Subcutaneous adipose tissue (tissue), 4 donors: ENCODE results near the gene PEX7. TPM values are rescaled to one million over a fixed set of nuclear protein-coding genes. Genes with fewer than 3 reads are reported as not detected.

Source experiments
- total RNA-seq, 4 donors: library from RNA; depleted of rRNA; stranded (reverse); fragments of >200 nt; gene quantifications; one replicate each; pipeline ENCODE4 v1.1.0, GENCODE V29; 2016
- TF ChIP-seq, protein P1 (sequence below): fragments of 450-650 bp; IDR thresholded peaks from one replicate; pipeline ENCODE4 v1.5.1; 2016; ENCODE audit warnings: low read depth, mild to moderate bottlenecking, control low read depth, antibody characterized with exemption, moderate library complexity

PEX7 gene
- total RNA-seq, 4 donors from 2014 or later = 5.1 to 9.2 (median 8.7) TPM

DNA sequence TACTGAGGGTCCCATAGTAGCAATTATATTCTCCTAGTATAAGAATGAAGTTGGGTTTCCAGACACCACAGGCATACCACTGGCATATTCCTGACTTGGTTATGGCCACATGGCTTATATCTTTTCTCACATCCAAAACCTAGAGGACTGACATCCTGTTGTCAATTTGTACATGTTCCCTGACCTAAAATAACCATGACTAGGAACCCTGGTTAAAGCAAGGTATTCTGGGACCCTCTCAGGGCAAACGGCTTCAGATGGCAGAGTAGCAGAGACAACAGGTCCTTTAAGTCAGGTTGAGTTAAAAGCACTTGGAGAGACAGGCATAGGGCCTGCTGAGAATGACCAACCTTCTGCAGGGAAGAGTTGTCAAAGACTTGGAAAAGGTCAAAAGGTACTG lies 42.7 kb upstream of the PEX7 start:
- TF ChIP-seq, protein P1, sequence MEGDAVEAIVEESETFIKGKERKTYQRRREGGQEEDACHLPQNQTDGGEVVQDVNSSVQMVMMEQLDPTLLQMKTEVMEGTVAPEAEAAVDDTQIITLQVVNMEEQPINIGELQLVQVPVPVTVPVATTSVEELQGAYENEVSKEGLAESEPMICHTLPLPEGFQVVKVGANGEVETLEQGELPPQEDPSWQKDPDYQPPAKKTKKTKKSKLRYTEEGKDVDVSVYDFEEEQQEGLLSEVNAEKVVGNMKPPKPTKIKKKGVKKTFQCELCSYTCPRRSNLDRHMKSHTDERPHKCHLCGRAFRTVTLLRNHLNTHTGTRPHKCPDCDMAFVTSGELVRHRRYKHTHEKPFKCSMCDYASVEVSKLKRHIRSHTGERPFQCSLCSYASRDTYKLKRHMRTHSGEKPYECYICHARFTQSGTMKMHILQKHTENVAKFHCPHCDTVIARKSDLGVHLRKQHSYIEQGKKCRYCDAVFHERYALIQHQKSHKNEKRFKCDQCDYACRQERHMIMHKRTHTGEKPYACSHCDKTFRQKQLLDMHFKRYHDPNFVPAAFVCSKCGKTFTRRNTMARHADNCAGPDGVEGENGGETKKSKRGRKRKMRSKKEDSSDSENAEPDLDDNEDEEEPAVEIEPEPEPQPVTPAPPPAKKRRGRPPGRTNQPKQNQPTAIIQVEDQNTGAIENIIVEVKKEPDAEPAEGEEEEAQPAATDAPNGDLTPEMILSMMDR = no peak

DNA sequence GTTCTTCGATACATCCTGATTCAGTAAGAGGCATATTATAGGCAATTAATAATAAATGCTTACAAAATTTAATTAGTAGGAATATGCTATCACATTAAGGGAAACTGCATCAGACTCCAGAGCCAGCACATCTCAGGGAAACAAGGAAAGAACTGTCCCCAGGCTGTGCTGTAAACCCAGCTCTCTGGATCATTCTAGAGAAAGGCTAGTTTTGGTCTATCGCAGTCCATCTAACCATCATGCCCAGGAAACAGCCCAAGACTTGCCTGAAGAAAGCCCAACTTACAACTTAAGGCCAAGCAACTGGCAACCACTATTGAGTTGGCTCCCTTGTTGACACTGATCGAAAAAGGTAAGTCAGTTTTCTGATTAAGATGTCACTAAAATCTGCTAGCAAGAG lies 41.4 kb upstream of the PEX7 start:
- TF ChIP-seq, protein P1 = no peak

DNA sequence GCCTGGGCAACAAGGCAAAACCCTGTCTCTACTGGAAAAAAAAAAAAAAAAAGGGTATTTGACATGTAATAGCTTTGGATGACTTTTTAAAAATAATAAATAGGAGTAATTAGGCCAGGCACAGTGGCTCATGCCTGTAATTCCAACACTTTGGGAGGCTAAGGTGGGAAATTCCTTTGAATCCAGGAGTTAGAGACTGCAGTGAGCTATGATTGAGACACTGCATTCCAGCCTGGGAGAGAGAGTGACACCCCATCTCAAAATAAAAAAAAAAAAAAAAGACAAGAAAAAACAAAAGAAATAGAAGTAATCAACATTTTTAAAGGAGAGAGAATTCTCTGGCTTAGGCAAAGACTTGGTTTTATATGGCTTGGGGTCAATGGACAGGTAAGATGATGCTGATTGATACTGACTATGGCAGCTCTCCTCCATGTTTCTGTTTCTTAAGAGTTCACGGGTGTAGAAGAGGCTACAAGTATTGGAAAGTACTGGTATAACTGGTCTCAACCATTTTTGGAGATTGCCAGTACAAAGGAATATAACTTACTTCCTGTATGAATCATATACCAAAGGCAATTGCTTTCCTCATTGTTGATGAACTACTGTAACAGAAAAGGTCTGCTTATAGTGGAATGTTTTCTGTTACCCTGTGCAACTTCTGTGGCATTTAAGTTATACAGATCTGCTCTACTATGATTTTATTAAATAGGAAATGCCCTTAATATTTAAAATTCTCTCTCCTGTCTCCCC lies 40.2 kb upstream of the PEX7 start:
- TF ChIP-seq, protein P1 = no peak

DNA sequence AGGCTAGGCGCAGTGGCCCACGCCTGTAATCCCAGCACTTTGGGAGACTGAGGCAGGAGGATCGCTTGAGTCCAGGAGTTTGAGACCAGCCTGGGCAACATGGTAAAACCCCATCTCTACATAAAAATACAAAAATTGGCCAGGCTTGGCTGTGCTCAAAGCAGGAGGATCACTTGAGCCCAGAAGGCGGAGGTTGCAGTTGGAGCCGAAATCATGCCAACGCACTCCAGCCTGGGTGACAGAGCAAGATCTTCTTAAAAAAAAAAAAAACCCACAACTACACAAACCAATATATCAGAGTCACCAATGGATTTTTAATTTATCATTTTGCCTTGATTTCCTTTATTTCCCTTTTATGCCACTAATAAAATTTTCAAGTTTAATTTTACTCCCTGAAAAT lies 39.4 kb upstream of the PEX7 start:
- TF ChIP-seq, protein P1 = no peak

DNA sequence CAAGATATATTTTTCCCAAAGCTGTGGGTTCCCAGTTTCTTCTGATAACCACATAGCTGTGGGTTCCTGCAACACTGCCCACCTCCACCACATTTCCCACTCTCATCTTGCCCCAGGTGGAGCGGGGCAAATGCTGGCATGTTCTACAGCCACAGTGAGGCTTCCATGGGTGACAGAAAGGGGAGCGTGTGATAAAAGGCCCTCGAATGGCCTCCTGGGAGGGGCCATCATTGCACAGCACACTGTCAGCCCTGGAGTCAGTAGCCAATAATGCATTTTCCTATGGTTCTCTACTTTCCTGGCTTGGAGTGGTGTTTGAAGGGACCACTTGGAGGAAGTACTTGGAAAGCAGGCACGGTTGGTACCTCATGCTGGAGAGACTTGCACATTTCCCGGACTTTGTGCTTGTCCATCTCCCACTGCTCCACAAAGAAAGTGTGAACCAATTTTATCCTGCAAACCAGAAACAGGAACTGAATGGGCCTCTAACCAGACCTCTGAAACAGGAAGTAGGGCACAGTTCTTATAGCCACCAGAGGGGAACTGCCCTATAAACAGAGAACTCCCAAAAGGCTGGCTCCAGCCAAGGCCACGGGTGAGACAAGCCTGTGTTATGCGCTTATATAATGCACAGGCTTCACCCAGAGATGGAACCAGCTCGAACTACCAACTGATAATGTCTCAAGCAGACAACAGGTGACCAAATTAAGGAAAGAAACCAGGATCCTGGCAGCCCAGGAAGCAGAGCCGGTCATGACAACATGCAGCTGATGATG lies 38.7 kb upstream of the PEX7 start:
- TF ChIP-seq, protein P1 = no peak

DNA sequence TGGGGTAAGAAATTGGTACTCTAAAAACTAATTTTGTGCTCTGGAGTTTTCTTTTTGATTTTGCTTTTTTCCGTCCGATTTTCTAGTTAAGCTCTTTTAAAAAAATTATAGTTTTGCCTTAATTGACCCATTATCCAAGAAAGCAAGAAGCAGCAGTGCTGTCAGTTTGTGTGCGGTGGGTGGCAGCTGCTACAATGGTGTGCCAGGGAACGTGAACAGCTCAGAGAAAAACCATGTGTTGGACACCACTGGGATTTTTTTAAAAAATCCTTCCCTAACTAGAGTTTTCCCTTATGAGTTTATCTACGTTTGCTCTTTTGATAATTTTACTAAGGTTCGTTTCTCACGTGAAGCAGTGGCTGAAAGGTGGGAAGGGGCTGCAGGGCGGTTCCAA lies 38.1 kb upstream of the PEX7 start:
- TF ChIP-seq, protein P1 = no peak
